SU-DHL-6 (cell line): ENCODE results near the gene WNT4.

Source experiments
- H2AFZ ChIP-seq: fragments of 200-600 bp; sonication (generic); 2 replicates; pipeline ENCODE4 v1.6.1; 2014; ENCODE audit warnings: low read depth, mild to moderate bottlenecking, moderate library complexity, mixed read lengths, antibody characterized with exemption, low read length; ENCODE audit not compliant: severe bottlenecking
- H3F3A ChIP-seq: fragments of 200-600 bp; shearing (Covaris generic); 2 replicates; pipeline ENCODE4 v1.6.0; 2016; ENCODE audit warnings: antibody characterized with exemption, mild to moderate bottlenecking; ENCODE audit not compliant: insufficient read depth
- H3K27ac ChIP-seq: fragments of 200-600 bp; sonication (generic); 2 replicates; pipeline ENCODE4 v1.5.1; 2016; ENCODE audit warnings: low read depth, mild to moderate bottlenecking, low read length, moderate library complexity, mixed read lengths
- H3K27me3 ChIP-seq: fragments of 200-600 bp; sonication (generic), shearing (Covaris generic); 2 replicates; pipeline ENCODE4 v1.6.0; 2014; ENCODE audit warnings: mild to moderate bottlenecking, low read length
- H3K36me3 ChIP-seq: fragments of 200-600 bp; sonication (generic); 2 replicates; pipeline ENCODE4 v1.6.1; 2014; ENCODE audit warnings: mild to moderate bottlenecking, low read length, mixed read lengths
- H3K4me2 ChIP-seq: fragments of 300-600, 200-600 bp; shearing (Covaris generic), sonication (generic); 2 replicates; pipeline ENCODE4 v1.6.0; 2014; ENCODE audit warnings: low read length, low read depth, mild to moderate bottlenecking; ENCODE audit not compliant: poor library complexity, severe bottlenecking
- H3K4me3 ChIP-seq: fragments of 200-600 bp; sonication (generic); 2 replicates; pipeline ENCODE4 v1.5.1; 2014; ENCODE audit warnings: antibody characterized with exemption, low read length, mild to moderate bottlenecking, mixed read lengths; ENCODE audit not compliant: insufficient read depth, poor library complexity, severe bottlenecking
- H3K79me2 ChIP-seq: fragments of 200-600 bp; sonication (generic); 2 replicates; pipeline ENCODE4 v1.6.1; 2014; ENCODE audit warnings: mild to moderate bottlenecking, low read length, moderate library complexity; ENCODE audit not compliant: insufficient read depth
- H3K9ac ChIP-seq: fragments of 200-600 bp; sonication (generic); 2 replicates; pipeline ENCODE4 v1.7.0; 2014; ENCODE audit warnings: mild to moderate bottlenecking, low read length
- H3K9me2 ChIP-seq: fragments of 200-600 bp; sonication (generic); replicated peaks from 2 replicates; pipeline ENCODE4 v1.6.1; 2014; ENCODE audit warnings: low read length; ENCODE audit not compliant: insufficient read depth
- H3K9me3 ChIP-seq: fragments of 200-600 bp; sonication (generic); 2 replicates; pipeline ENCODE4 v1.6.1; 2014; ENCODE audit warnings: low read length, mixed read lengths; ENCODE audit not compliant: insufficient read depth
- H4K20me1 ChIP-seq: fragments of 200-600 bp; sonication (generic); 2 replicates; pipeline ENCODE4 v1.6.1; 2014; ENCODE audit warnings: low read depth, mild to moderate bottlenecking, antibody characterized with exemption, low read length, moderate library complexity, mixed read lengths
- EZH2phosphoT487 ChIP-seq: fragments of 200-600 bp; sonication (generic), shearing (Covaris generic); conservative IDR thresholded peaks from 2 replicates; pipeline ENCODE4 v1.6.1; 2018; ENCODE audit warnings: mild to moderate bottlenecking, antibody characterized with exemption, low read length, moderate library complexity, mixed read lengths
- TF ChIP-seq, protein P1 (sequence below): fragments of 200-600 bp; sonication (generic); IDR thresholded peaks from one replicate; pipeline ENCODE4 v1.5.1; 2017; ENCODE audit warnings: antibody characterized with exemption, mild to moderate bottlenecking, low read length, moderate library complexity; ENCODE audit not compliant: insufficient read depth, poor library complexity, severe bottlenecking

WNT4 gene

DNA sequence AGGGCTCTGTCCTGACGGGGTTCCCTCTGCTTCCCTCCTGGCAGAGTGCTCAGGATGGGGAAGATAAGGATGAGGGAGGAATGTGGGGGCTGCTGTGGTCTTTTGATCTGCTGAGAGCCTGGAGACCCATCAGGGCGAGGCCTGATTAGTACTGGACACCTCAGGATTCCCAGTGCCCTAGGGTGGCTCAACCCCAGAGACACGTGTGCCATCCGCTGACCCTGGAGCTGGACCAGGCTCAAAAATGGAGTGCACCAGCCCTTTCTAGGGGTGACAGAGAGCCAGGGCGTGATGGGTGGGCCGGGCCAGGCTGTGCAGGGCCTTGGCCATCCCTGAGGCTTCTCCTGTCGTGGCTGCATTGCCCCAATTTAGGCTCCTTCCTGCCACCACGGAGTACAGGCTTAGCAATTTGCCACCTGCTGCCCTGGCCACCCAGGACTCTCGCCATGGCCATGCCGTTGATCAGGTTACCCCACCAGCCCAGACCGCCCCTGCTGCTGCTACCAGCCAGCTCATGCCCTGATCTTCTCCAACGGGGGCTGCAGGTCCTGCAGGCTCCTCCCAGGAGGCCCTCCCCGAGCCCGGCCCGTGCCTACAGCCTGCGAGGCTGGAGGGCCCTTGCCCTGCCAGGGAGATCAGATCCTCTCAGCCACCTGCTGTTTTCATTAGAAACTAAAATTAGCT lies 9.5 kb downstream of the WNT4 start:
- H3K9ac ChIP-seq: no peak overlapping the region
- no peak overlapping the region for H3K4me2 ChIP-seq
- no peaks in the 10 kb centered on the region for H3K36me3 ChIP-seq

DNA sequence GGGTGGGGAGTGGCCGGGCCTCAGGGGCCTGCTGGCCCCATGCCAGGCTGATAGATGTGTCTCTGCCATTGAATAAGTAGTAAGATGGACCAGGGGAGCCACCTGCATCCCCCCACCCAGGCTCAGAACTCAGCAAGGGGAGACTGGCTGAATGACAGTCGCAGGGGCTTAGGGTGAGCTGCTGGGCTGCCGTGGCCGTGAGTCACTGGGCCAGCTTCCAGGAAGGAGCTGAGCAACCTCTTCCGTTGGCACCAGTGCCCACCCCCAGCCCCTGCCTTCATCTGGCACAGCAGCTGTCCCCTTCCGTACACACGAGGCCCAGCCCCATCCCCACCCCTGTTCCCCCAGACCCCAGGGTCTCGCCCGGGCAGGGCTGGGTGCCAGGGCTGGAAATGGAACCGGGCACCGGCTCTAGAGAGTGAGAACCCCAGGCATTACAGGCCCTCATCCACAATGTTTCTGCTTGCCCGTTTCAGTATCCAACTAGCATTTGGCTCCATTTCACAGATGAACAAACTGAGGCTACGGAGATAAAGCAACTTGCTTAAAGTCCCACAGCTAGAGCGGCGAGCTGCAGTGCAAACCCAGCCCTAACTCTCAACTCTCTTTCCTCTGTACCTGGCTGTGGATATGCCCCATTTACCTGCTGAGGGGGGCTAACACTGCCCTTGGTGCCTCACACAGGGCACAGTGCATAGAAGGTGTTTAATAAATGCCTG lies 10.2 kb downstream of the WNT4 start:
- TF ChIP-seq, protein P1, sequence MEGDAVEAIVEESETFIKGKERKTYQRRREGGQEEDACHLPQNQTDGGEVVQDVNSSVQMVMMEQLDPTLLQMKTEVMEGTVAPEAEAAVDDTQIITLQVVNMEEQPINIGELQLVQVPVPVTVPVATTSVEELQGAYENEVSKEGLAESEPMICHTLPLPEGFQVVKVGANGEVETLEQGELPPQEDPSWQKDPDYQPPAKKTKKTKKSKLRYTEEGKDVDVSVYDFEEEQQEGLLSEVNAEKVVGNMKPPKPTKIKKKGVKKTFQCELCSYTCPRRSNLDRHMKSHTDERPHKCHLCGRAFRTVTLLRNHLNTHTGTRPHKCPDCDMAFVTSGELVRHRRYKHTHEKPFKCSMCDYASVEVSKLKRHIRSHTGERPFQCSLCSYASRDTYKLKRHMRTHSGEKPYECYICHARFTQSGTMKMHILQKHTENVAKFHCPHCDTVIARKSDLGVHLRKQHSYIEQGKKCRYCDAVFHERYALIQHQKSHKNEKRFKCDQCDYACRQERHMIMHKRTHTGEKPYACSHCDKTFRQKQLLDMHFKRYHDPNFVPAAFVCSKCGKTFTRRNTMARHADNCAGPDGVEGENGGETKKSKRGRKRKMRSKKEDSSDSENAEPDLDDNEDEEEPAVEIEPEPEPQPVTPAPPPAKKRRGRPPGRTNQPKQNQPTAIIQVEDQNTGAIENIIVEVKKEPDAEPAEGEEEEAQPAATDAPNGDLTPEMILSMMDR: no peak
- no peak for TF ChIP-seq EZH2phosphoT487
- Histone ChIP-seq H3K9me3 (no peaks in the 10 kb centered on the region), H3K36me3 (no peaks in the 10 kb centered on the region), H3F3A (no peaks in the 10 kb centered on the region), H3K27me3 (no peaks in the 10 kb centered on the region), H2AFZ (no peak overlapping the region), H3K27ac (no peak overlapping the region), H3K4me2 (no peak overlapping the region), H3K79me2 (no peaks in the 10 kb centered on the region), H4K20me1 (no peaks in the 10 kb centered on the region), H3K4me3 (no peak overlapping the region), H3K9me2 (no peaks in the 10 kb centered on the region), H3K9ac (no peak overlapping the region)

More for the DNA sequence above, 9.5 kb downstream of the WNT4 start:
- Histone ChIP-seq H3K79me2 (no peaks in the 10 kb centered on the region), H3K4me3 (no peak overlapping the region), H3K9me2 (no peaks in the 10 kb centered on the region), H2AFZ (no peak overlapping the region), H3K27me3 (no peaks in the 10 kb centered on the region), H3F3A (no peaks in the 10 kb centered on the region), H3K27ac (no peak overlapping the region), H3K9me3 (no peaks in the 10 kb centered on the region), H4K20me1 (no peaks in the 10 kb centered on the region)
- TF ChIP-seq EZH2phosphoT487: no peak
- TF ChIP-seq, protein P1: no peak

DNA sequence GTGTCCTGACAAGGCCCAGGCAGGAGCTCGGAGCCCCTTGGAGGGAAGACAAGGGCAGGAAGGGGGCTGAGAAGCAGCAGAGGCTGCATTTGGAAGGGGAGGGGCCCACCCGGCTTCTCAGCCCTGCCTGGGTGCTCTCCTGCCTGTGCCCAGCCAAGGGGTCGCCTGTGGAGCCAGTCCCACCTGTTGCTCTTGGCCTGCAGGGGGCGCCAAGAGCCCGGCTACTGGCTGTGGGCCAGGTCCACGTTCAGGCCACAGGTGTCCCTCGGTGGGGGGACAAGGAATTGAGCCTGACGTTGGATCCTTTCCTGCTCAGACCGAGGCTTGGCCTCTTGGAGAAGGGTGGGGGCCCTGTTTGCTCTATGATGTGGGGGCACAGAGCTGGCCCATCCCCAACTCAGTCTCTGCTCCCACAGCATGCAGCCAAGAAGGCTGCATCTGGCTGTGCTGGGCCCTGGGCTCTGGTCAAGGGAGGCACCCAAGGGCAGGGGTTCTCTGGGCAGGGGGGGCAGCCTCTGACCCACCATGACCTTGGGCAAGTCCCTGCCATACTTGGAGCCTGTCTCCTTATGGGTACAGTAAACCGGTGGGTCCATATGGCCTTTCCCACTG lies 10.9 kb downstream of the WNT4 start:
- H2AFZ ChIP-seq: no peak overlapping the region
- no peaks in the 10 kb centered on the region for H3K9me3 ChIP-seq
- no peaks in the 10 kb centered on the region for H3K9me2 ChIP-seq
- no peaks in the 10 kb centered on the region for H4K20me1 ChIP-seq
- no peak overlapping the region for H3K27ac ChIP-seq
- no peak overlapping the region for H3K4me3 ChIP-seq
- no peak overlapping the region for H3K9ac ChIP-seq
- H3K4me2 ChIP-seq: no peak overlapping the region
- no peaks in the 10 kb centered on the region for H3F3A ChIP-seq
- H3K27me3 ChIP-seq: no peaks in the 10 kb centered on the region
- no peaks in the 10 kb centered on the region for H3K79me2 ChIP-seq
- TF ChIP-seq EZH2phosphoT487: no peak
- TF ChIP-seq, protein P1: peak; percentile 93
- H3K36me3 ChIP-seq: no peaks in the 10 kb centered on the region
